Measurements from ENCODE around the gene FUT3. TPM values are rescaled to one million over a fixed set of nuclear protein-coding genes. Genes with fewer than 3 reads are reported as not detected.
"Not testable (repeated sequence)": the region's sequence is repeated elsewhere in the genome, so short reads cannot be mapped to it uniquely, and the experiment has no call there.

FUT3 gene
- total and polyA plus RNA-seq, 8 donors = 3.3 to 13.9 (median 7.9) TPM

- intact Hi-C loops (cut with DNase I) = no loop called here
- no peak for ATAC-seq
- Histone ChIP-seq H3K9me3 (no peaks in the 10 kb centered on the region), H3K36me3 (no peaks in the 10 kb centered on the region), H3K27me3 (no peaks in the 10 kb centered on the region), H3K27ac (no peak overlapping the region), H3K4me3 (no peak overlapping the region), H3K4me1 (no peaks in the 10 kb centered on the region)
- WGBS, 2 donors = 54 to 70% methylated on average over 10 to 11 of the region's 11 CpGs
- FAIRE-seq = no peak
- no peak for DNase-seq
- TF ChIP-seq CTCF (IDR thresholded peaks at IDR 0.05) = no peak
Observed at GRCh38 chr19:5863030-5863665, 11.9 kb upstream of the FUT3 start.

GRCh38 chr19:5857203-5858081 is 6.2 kb upstream of the FUT3 start:
- FAIRE-seq (no peak), DNase-seq (no peak), ATAC-seq (no peak)
- intact Hi-C loops (cut with DNase I) = no loop called here
- Histone ChIP-seq H3K36me3 (no peaks in the 10 kb centered on the region), H3K27ac (no peak overlapping the region), H3K4me1 (no peaks in the 10 kb centered on the region), H3K27me3 (no peaks in the 10 kb centered on the region), H3K4me3 (no peak overlapping the region), H3K9me3 (no peaks in the 10 kb centered on the region)
- WGBS, 2 donors = 77 to 80% methylated on average over 18 of the region's 18 CpGs
- TF ChIP-seq CTCF (IDR thresholded peaks at IDR 0.05) = no peak

- ATAC-seq; H3K27ac ChIP-seq; H3K4me1 ChIP-seq; H3K36me3 ChIP-seq; intact Hi-C loops (cut with DNase I); H3K9me3 ChIP-seq; DNase-seq; H3K27me3 ChIP-seq; H3K4me3 ChIP-seq; FAIRE-seq: not testable (repeated sequence)
- WGBS, 2 donors = 76 to 88% methylated on average over 9 of the region's 9 CpGs
Observed at GRCh38 chr19:5855151-5855550, 3.9 kb upstream of the FUT3 start.

GRCh38 chr19:5854121-5854520 is 2.9 kb upstream of the FUT3 start:
- FAIRE-seq, ATAC-seq: not testable (repeated sequence)
- 68 to 78% methylated on average over 10 of the region's 10 CpGs for WGBS, 2 donors

GRCh38 chr19:5850743-5851293 is 431 bp downstream of the FUT3 start:
- Histone ChIP-seq H3K27ac (peak overlapping the region; percentile 55 to 89 (median 75)), H3K4me1 (no peaks in the 10 kb centered on the region), H3K36me3 (no peaks in the 10 kb centered on the region), H3K27me3 (no peaks in the 10 kb centered on the region), H3K9me3 (no peaks in the 10 kb centered on the region), H3K4me3 (peak overlapping the region in 1 of 4 donors; percentile 10)
- DNase-seq = peak in 4 of 6 donors; percentile 43 to 75 (median 58)
- no peak for FAIRE-seq
- TF ChIP-seq CTCF (IDR thresholded peaks at IDR 0.05) = no peak
- intact Hi-C loops (cut with DNase I) = no loop called here
- WGBS, 2 donors = 6 to 19% methylated on average over 5 of the region's 5 CpGs
- peak; percentile 83 to 85 (median 84) for ATAC-seq

More at GRCh38 chr19:5854121-5854520, 2.9 kb upstream of the FUT3 start:
- H3K36me3 ChIP-seq; H3K4me3 ChIP-seq; H3K9me3 ChIP-seq; H3K27me3 ChIP-seq; H3K27ac ChIP-seq; H3K4me1 ChIP-seq; intact Hi-C loops (cut with DNase I); DNase-seq: not testable (repeated sequence)
